Endothelial cell of umbilical vein (primary cell): ENCODE results near the gene DGKI.

Experiments used
- CTCF ChIP-seq, 2 donors: IDR thresholded peaks; 1 replicate in 1 of 2; 2 replicates in 1 of 2; pipeline ENCODE4 v1.5.1; 2011; ENCODE audit warnings: low read length in 2 of 2, mild to moderate bottlenecking in 2 of 2, moderate library complexity in 2 of 2, control low read depth in 1 of 2, inconsistent platforms in 1 of 2, low read depth in 1 of 2; ENCODE audit not compliant: insufficient read depth in 1 of 2; ENCODE audit errors: extremely low read depth in 1 of 2
- EZH2 ChIP-seq: IDR thresholded peaks from 2 replicates; pipeline ENCODE4 v1.6.1; 2012; ENCODE audit warnings: borderline replicate concordance, low read depth, mild to moderate bottlenecking, moderate library complexity, low read length, inconsistent platforms; ENCODE audit not compliant: severe bottlenecking
- JUN ChIP-seq: IDR thresholded peaks from 2 replicates; pipeline ENCODE4 v1.6.1; 2011; ENCODE audit warnings: borderline replicate concordance, low read depth; ENCODE audit not compliant: insufficient read length, insufficient read depth
- MYC ChIP-seq: IDR thresholded peaks from one replicate; pipeline ENCODE4 v1.6.1; 2011; ENCODE audit warnings: mild to moderate bottlenecking, low read depth, low read length
- POLR2A ChIP-seq: IDR thresholded peaks from 2 replicates; pipeline ENCODE4 v1.6.1; 2012; ENCODE audit warnings: low read depth, mild to moderate bottlenecking, control low read depth, low read length
- POLR2AphosphoS5 ChIP-seq: IDR thresholded peaks from 2 replicates; pipeline ENCODE4 v1.6.1; 2012; ENCODE audit warnings: low read depth, mild to moderate bottlenecking, control low read depth, low read length, moderate library complexity; ENCODE audit not compliant: insufficient read depth
- TF ChIP-seq, protein P1 (sequence below): IDR thresholded peaks from 2 replicates; pipeline ENCODE4 v1.6.1; 2011; ENCODE audit not compliant: insufficient read depth, insufficient read length

DNA sequence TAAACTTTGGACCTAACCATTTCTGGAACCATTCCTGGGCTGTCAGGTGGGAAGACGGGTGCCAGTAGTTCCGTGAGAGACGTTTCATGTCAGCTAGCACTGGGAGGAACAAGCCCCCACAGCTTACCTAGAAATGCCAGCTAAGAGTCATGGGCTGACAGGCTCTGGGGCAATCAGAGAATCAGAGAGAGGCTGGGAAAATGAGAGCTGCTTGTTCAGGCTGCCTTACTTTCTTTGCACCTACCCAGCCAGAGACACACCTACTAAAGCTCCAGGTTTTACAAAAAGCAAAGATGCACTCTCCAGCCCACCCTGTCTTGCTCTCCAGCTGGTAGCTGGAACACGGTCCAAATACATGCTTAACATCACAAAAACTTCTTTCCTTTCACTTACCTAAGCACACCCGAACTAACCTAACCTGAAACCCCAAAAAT, 503.9 kb downstream of the DGKI start:
- TF ChIP-seq, protein P1, sequence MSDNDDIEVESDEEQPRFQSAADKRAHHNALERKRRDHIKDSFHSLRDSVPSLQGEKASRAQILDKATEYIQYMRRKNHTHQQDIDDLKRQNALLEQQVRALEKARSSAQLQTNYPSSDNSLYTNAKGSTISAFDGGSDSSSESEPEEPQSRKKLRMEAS, result no peak
- no peak for TF ChIP-seq MYC
- no peak for TF ChIP-seq EZH2
- TF ChIP-seq CTCF (IDR thresholded peaks at IDR 0.05; ENCODE audit: extremely low read depth in 1 of 2, insufficient read depth in 1 of 2, low read depth in 1 of 2, low read length in 2 of 2), result no peak
- TF ChIP-seq POLR2AphosphoS5, result no peak
- TF ChIP-seq JUN, result no peak
- TF ChIP-seq POLR2A, result no peak
